GM12801 (cell line): Measurements from ENCODE around the gene SHKBP1.

ENCODE experiments used
- CTCF ChIP-seq: IDR thresholded peaks from one replicate; pipeline ENCODE4 v1.5.1; 2011; ENCODE audit warnings: control low read depth; ENCODE audit not compliant: insufficient read length; ENCODE audit errors: extremely low read depth

SHKBP1 gene

GRCh38 chr19:40609561-40610395 lies 33.1 kb downstream of the SHKBP1 start:
- no peak for TF ChIP-seq CTCF

DNA sequence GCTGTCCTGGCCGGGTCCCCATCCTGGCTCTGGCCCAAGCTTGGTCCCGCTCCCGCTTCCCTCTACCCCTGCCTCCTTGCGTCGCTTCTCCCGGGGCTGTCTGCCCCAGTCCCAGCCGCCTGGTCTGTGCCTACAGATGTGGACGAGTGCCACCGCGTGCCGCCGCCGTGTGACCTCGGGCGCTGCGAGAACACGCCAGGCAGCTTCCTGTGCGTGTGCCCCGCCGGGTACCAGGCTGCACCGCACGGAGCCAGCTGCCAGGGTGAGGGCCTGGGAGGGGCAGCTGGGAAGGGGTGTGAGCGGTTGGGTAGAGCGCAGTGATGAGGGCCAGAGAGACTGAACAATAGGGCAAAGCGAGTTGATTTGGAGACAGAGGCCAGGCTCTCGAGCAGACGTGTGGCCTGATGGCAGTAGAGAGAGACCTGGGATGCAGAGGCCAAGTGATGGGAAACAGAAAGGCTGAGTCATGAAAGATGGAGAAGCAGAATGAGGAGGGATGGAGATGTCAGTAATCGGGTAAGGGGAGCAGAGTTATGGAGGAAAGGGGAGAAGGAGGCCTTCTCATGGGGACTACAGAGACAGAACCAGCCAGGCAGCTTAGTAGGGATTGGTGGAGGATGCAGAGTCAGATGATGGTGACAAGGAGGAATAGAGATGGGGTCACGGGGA lies 33.9 kb downstream of the SHKBP1 start:
- TF ChIP-seq CTCF, result no peak

DNA sequence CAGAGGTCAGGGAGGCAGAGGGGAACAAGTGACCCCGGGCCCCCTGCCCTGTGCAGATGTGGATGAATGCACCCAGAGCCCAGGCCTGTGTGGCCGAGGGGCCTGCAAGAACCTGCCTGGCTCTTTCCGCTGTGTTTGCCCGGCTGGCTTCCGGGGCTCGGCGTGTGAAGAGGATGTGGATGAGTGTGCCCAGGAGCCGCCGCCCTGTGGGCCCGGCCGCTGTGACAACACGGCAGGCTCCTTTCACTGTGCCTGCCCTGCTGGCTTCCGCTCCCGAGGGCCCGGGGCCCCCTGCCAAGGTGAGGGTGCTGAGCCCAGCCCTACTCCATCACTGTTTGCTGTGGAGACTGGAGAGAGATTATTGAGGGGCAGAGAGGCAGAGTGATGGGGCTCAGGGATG lies 34.4 kb downstream of the SHKBP1 start:
- TF ChIP-seq CTCF, result no peak

GRCh38 chr19:40611900-40612698 lies 35.4 kb downstream of the SHKBP1 start:
- TF ChIP-seq CTCF, result no peak

- TF ChIP-seq CTCF, result no peak
Observed at GRCh38 chr19:40612831-40613689, 36.4 kb downstream of the SHKBP1 start.

DNA sequence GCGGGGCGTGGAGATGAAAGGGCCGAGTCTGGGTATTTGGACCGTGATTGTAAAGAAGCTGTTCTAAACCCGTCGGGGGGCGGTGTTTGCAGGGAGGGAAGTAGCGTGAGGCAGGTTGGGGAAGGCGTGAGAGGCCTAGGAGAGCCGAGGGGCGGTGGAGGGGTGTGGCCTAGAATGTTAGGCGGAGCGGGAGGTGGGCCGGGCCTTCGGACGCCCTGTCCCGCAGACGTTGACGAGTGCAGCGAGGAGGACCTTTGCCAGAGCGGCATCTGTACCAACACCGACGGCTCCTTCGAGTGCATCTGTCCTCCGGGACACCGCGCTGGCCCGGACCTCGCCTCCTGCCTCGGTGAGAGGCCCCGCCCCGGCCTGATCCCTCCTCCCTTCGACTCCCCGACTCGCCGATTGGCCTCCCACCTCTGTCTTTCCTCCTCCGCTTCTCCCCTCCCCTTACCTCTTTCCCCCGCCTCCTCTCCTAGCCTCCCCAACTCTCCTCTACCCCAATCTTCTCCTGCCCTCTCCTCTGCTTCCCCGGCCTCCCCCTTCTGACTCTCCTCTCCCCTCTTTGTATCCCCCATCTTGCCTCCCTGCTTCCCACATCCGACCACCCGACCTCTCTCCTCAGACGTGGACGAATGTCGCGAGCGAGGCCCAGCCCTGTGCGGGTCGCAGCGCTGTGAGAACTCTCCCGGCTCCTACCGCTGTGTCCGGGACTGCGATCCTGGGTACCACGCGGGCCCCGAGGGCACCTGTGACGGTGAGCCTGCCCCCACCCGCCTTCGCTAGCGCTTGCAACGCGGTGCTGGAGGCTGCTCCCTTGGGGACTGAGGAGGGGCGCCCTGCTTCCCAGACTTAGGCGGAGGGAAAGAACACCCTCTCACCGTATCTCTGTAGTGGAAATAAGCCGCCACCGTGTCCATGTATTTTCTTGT lies 37.3 kb downstream of the SHKBP1 start:
- TF ChIP-seq CTCF, result no peak
